ENCODE measurements around the gene SOSTDC1. TPM values are rescaled to one million over a fixed set of nuclear protein-coding genes. Genes with fewer than 3 reads are reported as not detected.

The SOSTDC1 gene
- not detected in 5 replicates for total RNA-seq (2022; extraction: Qiagen RNA extraction)

GRCh38 chr7:16465469-16466361, at the start of gene SOSTDC1:
SOSTDC1 (minus strand) TSS chr7:16465738; CDS start chr7:16465668, 70 bp downstream.

GRCh38 chr7:16421333-16422102, 44.0 kb downstream of the SOSTDC1 start, which contains the start of gene CRPPA:
CRPPA (minus strand) TSS chr7:16421538; CDS start chr7:16421322, 216 bp downstream.

Other genes with a start within 250 kb of the SOSTDC1 start
- gene CRPPA, start 44.2 kb downstream of the SOSTDC1 start, total RNA-seq (2022; extraction: Qiagen RNA extraction) = 0.45 to 0.67 TPM (median 0.60 TPM) in 5 replicates
- not detected in 5 replicates for gene LRRC72, start 61.1 kb upstream of the SOSTDC1 start, total RNA-seq (2022; extraction: Qiagen RNA extraction)
- 12.2 to 17.2 TPM (median 13.4 TPM) in 5 replicates for gene ANKMY2, start 180.0 kb upstream of the SOSTDC1 start, total RNA-seq (2022; extraction: Qiagen RNA extraction)
- 88.6 to 98.1 TPM (median 94.8 TPM) in 5 replicates for gene BZW2, start 180.4 kb upstream of the SOSTDC1 start, total RNA-seq (2022; extraction: Qiagen RNA extraction)

Measured in A549 treated with Mapracorat at 1 μM for 4 hours (cell line).